Measurements from ENCODE around the gene HCRTR2.
A peak's percentile ranks its signal among the peaks of the same experiment; 100 is the strongest.

HCRTR2 gene

DNA sequence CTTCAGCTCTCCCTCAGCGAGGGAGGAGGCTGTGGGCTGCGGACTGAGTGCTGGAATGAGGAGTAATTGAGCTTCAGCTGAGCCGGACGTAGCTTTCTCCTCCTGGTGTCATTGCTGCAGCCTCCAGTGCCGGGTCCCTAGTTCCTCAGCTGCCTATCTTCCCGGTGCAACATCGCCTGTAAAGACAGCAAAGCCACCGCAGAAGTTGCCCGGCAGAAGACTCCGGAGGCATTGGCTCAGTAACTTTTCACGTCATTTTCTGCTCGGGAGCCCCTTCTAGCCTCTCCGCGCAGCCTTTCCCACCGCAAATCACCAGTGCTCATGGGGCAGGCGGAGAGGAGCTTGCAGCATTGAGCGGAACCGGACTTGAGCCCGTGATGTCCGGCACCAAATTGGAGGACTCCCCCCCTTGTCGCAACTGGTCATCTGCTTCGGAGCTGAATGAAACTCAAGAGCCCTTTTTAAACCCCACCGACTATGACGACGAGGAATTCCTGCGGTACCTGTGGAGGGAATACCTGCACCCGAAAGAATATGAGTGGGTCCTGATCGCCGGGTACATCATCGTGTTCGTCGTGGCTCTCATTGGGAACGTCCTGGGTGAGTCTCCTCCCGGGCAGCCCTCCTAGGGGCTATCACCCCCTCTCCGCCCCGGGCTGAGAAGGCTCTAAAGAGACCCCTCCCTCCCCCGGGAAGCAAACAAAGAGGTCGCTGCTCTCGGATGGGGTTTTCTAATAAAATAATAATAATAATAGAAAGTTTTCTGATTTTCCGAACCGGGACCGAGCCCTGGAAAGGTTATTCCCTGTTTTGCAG lies at the start of gene HCRTR2:
HCRTR2 (plus strand) TSS at position 305 of the 816 bp plus-strand sequence; CDS start at position 378, 73 bp downstream.
- DNase-seq (ENCODE audit: low read depth) = no peak
- H3K4me3 ChIP-seq (ENCODE audit: low read length) = no peak within 1 kb of the TSS

DNA sequence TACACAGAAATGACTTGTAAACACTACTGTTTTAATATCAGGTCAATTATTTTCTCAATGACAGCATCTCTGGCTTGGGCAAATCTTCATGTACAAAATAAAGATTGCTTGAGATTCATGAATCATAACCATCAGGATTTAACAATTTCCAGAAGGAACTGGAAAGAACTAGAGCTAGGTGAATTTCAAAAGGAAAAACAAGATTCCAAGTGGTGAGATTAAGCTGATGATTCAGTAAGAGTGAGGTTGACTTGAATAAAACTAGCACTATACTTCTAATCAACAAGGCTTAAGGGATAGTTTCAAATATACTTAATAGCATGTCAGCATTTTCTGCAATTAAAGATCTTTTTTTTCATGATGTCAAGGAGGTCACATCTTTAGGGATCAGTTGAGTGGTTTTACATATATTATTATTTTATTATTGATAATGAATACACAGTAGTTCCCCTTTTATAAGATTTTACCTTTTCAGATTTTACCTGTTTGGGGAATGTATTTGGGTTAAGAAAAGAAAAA lies 43.5 kb upstream of the HCRTR2 start:
- DNase-seq (ENCODE audit: low read depth) = peak; percentile 3
- TF ChIP-seq, protein P1, sequence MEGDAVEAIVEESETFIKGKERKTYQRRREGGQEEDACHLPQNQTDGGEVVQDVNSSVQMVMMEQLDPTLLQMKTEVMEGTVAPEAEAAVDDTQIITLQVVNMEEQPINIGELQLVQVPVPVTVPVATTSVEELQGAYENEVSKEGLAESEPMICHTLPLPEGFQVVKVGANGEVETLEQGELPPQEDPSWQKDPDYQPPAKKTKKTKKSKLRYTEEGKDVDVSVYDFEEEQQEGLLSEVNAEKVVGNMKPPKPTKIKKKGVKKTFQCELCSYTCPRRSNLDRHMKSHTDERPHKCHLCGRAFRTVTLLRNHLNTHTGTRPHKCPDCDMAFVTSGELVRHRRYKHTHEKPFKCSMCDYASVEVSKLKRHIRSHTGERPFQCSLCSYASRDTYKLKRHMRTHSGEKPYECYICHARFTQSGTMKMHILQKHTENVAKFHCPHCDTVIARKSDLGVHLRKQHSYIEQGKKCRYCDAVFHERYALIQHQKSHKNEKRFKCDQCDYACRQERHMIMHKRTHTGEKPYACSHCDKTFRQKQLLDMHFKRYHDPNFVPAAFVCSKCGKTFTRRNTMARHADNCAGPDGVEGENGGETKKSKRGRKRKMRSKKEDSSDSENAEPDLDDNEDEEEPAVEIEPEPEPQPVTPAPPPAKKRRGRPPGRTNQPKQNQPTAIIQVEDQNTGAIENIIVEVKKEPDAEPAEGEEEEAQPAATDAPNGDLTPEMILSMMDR (IDR thresholded peaks at IDR 0.05; ENCODE audit: insufficient read depth, low read depth, low read length, missing control alignments) = no peak
- H3K4me3 ChIP-seq (ENCODE audit: low read length) = no peak overlapping the region

More for the DNA sequence above, at the start of gene HCRTR2:
- TF ChIP-seq, protein P1 (IDR thresholded peaks at IDR 0.05; ENCODE audit: insufficient read depth, low read depth, low read length, missing control alignments) = no peak

DNA sequence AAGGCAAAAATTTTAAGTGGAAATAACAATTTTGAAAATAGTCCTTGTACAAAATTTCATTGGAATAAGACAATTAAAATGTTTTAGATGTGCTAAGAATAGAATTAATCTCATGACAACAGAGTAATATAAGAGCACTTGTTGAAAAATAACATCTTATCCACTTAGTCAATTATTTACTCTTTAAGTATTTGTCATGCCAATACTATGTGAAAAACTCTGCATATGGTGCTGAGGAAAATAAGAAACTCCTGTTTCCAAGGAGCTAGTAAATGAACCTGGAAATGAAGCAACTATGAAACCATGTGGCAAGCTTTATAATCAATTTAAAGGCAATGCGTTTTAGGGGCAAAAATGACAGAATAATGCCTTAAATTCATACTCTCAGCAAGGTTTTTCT lies 42.7 kb upstream of the HCRTR2 start:
- TF ChIP-seq, protein P1 (IDR thresholded peaks at IDR 0.05; ENCODE audit: insufficient read depth, low read depth, low read length, missing control alignments) = no peak
- H3K4me3 ChIP-seq (ENCODE audit: low read length) = no peak overlapping the region
- DNase-seq (ENCODE audit: low read depth) = peak; percentile 5

DNA sequence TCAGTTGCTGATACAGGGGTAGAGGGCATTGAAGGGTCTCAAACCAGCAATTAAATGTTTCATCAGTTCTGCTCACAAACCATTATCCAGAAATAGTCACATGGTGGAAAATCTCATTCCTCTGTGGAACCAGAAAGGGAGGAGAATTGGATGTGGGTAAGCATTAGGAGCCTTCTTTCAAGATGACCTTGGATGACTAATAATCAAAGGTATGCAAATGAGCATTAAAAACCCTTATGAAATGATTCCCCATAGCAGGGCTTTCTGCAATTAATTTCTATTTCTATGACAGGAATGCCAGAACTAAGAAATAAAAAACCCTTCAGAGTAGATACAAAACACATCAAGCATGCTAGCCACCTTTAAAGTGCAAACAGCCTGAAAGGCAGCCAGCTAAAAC lies 37.4 kb upstream of the HCRTR2 start:
- TF ChIP-seq, protein P1 (IDR thresholded peaks at IDR 0.05; ENCODE audit: insufficient read depth, low read depth, low read length, missing control alignments) = no peak
- H3K4me3 ChIP-seq (ENCODE audit: low read length) = no peak overlapping the region
- DNase-seq (ENCODE audit: low read depth) = no peak

DNA sequence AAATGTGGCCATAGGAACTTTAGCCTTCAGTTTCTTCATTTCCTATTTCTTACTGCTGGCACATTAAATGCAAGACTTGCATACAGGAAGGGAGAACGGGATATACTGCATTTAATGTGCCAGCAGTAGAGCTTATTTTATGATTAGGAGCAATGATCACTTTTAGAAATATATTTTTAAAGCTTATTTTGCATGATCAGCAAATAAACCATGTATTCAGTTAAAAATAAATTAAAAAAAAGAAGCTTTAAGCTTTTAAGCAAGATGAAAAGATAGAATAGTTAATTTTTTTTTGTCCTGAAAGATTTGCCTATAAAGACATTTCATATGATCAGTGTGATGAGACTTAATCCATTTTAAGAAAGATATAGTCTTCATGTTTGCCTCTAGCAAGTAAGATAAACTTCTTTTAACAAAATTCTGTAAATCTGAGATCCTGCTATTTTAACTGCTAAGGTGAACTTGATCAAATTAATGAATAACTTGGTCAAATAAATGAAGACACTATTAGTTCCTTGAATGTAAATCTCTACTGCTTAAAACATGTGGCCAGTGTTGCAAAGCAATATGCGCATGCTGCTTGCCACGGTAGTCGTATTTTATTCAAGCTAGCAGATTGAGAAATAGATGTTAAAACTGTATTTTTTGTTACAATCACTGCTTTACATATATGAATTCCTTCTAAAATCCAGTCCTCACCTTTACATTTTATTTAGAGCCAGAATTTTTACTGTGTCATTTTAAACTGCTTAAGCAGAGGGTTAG lies 36.2 kb upstream of the HCRTR2 start:
- DNase-seq (ENCODE audit: low read depth) = no peak
- TF ChIP-seq, protein P1 (IDR thresholded peaks at IDR 0.05; ENCODE audit: insufficient read depth, low read depth, low read length, missing control alignments) = no peak
- no peak overlapping the region for H3K4me3 ChIP-seq (ENCODE audit: low read length)

DNA sequence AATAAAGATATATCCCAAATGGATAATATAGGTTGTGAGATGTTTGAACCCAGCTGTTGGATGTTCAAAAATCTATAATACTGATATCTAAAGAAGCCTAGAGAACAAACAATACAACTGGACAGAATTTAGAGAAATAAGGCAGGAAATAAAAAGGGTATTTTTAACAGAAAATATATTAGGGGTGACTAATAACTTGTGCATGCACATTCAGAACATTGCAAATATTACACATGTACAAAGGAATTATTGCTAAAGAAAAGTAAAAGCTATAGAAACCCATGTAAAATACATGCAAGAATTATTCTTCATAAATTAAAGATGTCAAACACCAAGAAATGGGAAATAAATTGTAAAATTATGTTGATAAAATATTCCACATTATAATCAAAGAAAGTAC lies 32.7 kb upstream of the HCRTR2 start:
- no peak overlapping the region for H3K4me3 ChIP-seq (ENCODE audit: low read length)
- DNase-seq (ENCODE audit: low read depth) = no peak
- TF ChIP-seq, protein P1 (IDR thresholded peaks at IDR 0.05; ENCODE audit: insufficient read depth, low read depth, low read length, missing control alignments) = no peak

Measured in epithelial cell of esophagus (primary cell).